Testis (tissue), 3 donors: Measurements from ENCODE around the gene ARHGAP26. TPM values are rescaled to one million over a fixed set of nuclear protein-coding genes. Genes with fewer than 3 reads are reported as not detected.

Experiments used
- DNase-seq: peaks from one replicate; pipeline ENCODE4 v3.0.0-alpha.2; 2019
- H3K27ac ChIP-seq, 2 donors: fragments of 200-600 bp; sonication (generic); one replicate each; pipeline ENCODE4 v1.5.1; 2019
- H3K27me3 ChIP-seq: fragments of 200-600 bp; sonication (generic); one replicate; pipeline ENCODE4 v1.5.1; 2019
- H3K36me3 ChIP-seq: fragments of 200-600 bp; sonication (generic); one replicate; pipeline ENCODE4 v1.5.1; 2017; ENCODE audit warnings: low read depth; ENCODE audit errors: missing control alignments
- H3K4me1 ChIP-seq: fragments of 200-600 bp; sonication (generic); one replicate; pipeline ENCODE4 v1.5.1; 2019
- H3K4me3 ChIP-seq, 2 donors: fragments of 200-600 bp; sonication (generic); one replicate each; pipeline ENCODE4 v1.5.1; 2017 to 2019
- H3K9me3 ChIP-seq: fragments of 200-600 bp; sonication (generic); one replicate; pipeline ENCODE4 v1.5.1; 2017
- CTCF ChIP-seq, 3 experiments: fragments of 450-650 bp in 2 of 3; fragments of 200-600 bp in 1 of 3; sonication (generic) in 1 of 3; IDR thresholded peaks; one replicate each; pipeline ENCODE4 v1.5.1; 2016 to 2019; ENCODE audit warnings: antibody characterized with exemption in 3 of 3, mild to moderate bottlenecking in 2 of 3, moderate library complexity in 1 of 3
- POLR2A ChIP-seq: fragments of 450-650 bp; IDR thresholded peaks from one replicate; pipeline ENCODE4 v1.6.1; 2017; ENCODE audit warnings: antibody characterized with exemption, mild to moderate bottlenecking, moderate library complexity
- WGBS, 2 donors: methylation state at CpG; one replicate each; pipeline ENCODE4 v1.1.5; 2018; 5-methylcytosine and 5-hydroxymethylcytosine counted together
- intact Hi-C: fragments of 100-400 bp; cut with DNase I; formaldehyde crosslinking; loops from one replicate; pipeline ENCODE4 v1.15.1; 2023; ENCODE audit warnings: low total_unique reads
- polyA plus RNA-seq: library from polyadenylated mRNA; stranded (reverse); fragments of 350-450 nt; fragmentation: Illumina TruSeq; extraction: RNeasy Lipid Tissue Mini Kit (QIAGEN cat#74804); gene quantifications from one replicate; pipeline ENCODE4 v1.2.3, GENCODE V29; 2014; ENCODE audit warnings: low read depth, low replicate concordance; ENCODE audit not compliant: insufficient read depth
- total RNA-seq, 2 donors: library from RNA; depleted of rRNA; stranded (reverse); fragments of >200 nt; gene quantifications; one replicate each; pipeline ENCODE4 v1.2.3, GENCODE V29; 2016

ARHGAP26 gene
- total and polyA plus RNA-seq, 3 donors from 2014 or later, result 33.8 to 98.7 (median 95.7) TPM

GRCh38 chr5:143025971-143026370 lies 255.8 kb downstream of the ARHGAP26 start:
- H3K4me1 ChIP-seq, result no peaks in the 10 kb centered on the region
- intact Hi-C loops, result no loop called here
- WGBS, 2 donors, result 90% methylated on average over 1 of the region's 1 CpG

GRCh38 chr5:143026380-143026779 lies 256.2 kb downstream of the ARHGAP26 start:
- DNase-seq, result no peak
- no peaks in the 10 kb centered on the region for H3K36me3 ChIP-seq
- no peaks in the 10 kb centered on the region for H3K4me1 ChIP-seq
- H3K27ac ChIP-seq, result no peak overlapping the region
- no peak overlapping the region for H3K4me3 ChIP-seq
- 94 to 97% methylated on average over 3 of the region's 3 CpGs for WGBS, 2 donors
- intact Hi-C loops, result no loop called here
- H3K27me3 ChIP-seq, result no peaks in the 10 kb centered on the region
- no peaks in the 10 kb centered on the region for H3K9me3 ChIP-seq
- TF ChIP-seq POLR2A, result no peak
- TF ChIP-seq CTCF (IDR thresholded peaks at IDR 0.05), result no peak

More at GRCh38 chr5:143025971-143026370, 255.8 kb downstream of the ARHGAP26 start:
- H3K4me3 ChIP-seq, result no peak overlapping the region
- H3K27me3 ChIP-seq, result no peaks in the 10 kb centered on the region
- TF ChIP-seq POLR2A, result no peak
- TF ChIP-seq CTCF (IDR thresholded peaks at IDR 0.05), result no peak
- no peaks in the 10 kb centered on the region for H3K9me3 ChIP-seq
- no peak for DNase-seq
- no peaks in the 10 kb centered on the region for H3K36me3 ChIP-seq
- no peak overlapping the region for H3K27ac ChIP-seq

- Histone ChIP-seq H3K9me3 (no peaks in the 10 kb centered on the region), H3K4me1 (no peaks in the 10 kb centered on the region), H3K27ac (no peak overlapping the region), H3K27me3 (no peaks in the 10 kb centered on the region), H3K4me3 (no peak overlapping the region), H3K36me3 (no peaks in the 10 kb centered on the region)
- no peak for DNase-seq
- no peak for TF ChIP-seq CTCF (IDR thresholded peaks at IDR 0.05)
- no peak for TF ChIP-seq POLR2A
- intact Hi-C loops, result no loop called here
- WGBS, 2 donors, result 86 to 91% methylated on average over 4 of the region's 4 CpGs
Observed at GRCh38 chr5:143029293-143029692, 259.1 kb downstream of the ARHGAP26 start.

GRCh38 chr5:143030349-143030748 lies 260.2 kb downstream of the ARHGAP26 start:
- no peak for DNase-seq
- no peaks in the 10 kb centered on the region for H3K27me3 ChIP-seq
- no peak overlapping the region for H3K4me3 ChIP-seq
- WGBS, 2 donors, result 78 to 94% methylated on average over 2 of the region's 2 CpGs
- H3K36me3 ChIP-seq, result no peaks in the 10 kb centered on the region
- intact Hi-C loops, result no loop called here
- no peaks in the 10 kb centered on the region for H3K4me1 ChIP-seq
- H3K9me3 ChIP-seq, result no peaks in the 10 kb centered on the region
- no peak overlapping the region for H3K27ac ChIP-seq
- TF ChIP-seq POLR2A (no peak), CTCF (IDR thresholded peaks at IDR 0.05) (no peak)

GRCh38 chr5:143031781-143032580 lies 261.8 kb downstream of the ARHGAP26 start:
- no peaks in the 10 kb centered on the region for H3K27me3 ChIP-seq
- intact Hi-C loops, result no loop called here
- H3K4me3 ChIP-seq, result no peak overlapping the region
- H3K9me3 ChIP-seq, result no peaks in the 10 kb centered on the region
- no peak for TF ChIP-seq POLR2A
- no peak for TF ChIP-seq CTCF (IDR thresholded peaks at IDR 0.05)
- no peaks in the 10 kb centered on the region for H3K36me3 ChIP-seq
- 88 to 93% methylated on average over 13 of the region's 13 CpGs for whole genome bisulfite sequencing, 2 donors
- no peak overlapping the region for H3K27ac ChIP-seq
- no peaks in the 10 kb centered on the region for H3K4me1 ChIP-seq
- DNase-seq, result no peak
